8988T (cell line): Measurements from ENCODE around the gene SLC17A8.
"Not testable (repeated sequence)": the region's sequence is repeated elsewhere in the genome, so short reads cannot be mapped to it uniquely, and the experiment has no call there.

ENCODE experiments used
- DNase-seq: peaks from one replicate; pipeline ENCODE4 v3.0.0; 2011

The SLC17A8 gene

DNA sequence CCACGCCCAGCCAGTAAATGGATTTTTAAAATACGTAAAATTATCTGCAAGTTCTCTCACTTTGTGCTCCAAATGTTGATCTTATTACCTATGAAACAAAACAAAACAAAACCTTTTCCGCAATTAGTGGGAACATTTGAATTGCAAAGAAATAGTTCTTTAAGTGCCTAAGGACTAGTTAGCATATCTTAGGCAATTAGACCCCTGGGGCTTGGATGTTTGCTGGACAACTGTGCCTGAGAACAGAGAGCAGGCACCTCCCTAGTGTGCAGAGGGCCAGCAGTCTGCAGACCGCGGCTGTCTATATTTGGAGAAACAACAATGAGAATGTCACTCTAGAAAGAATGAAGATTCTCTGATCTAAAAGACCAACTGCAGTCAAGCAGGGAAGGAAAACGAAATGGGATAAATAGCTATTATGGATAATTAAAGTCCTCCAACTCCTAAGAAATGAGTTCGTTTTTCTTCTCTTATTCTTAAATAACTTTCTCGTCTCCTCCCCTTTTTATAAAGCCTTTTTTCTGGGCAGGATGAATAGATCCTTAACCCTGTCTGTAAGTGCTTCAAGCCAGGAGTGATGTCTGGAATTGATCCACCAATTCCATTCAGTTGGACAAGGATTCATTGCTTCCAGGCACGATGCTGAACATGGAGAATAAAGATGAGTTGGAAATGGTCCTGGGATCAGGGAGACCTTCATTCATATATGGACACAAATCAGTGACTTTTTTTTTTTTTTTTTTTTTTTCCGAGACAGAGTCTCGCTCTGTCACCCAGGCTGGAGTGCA, 16.2 kb downstream of the SLC17A8 start:
- DNase-seq, result no peak

DNA sequence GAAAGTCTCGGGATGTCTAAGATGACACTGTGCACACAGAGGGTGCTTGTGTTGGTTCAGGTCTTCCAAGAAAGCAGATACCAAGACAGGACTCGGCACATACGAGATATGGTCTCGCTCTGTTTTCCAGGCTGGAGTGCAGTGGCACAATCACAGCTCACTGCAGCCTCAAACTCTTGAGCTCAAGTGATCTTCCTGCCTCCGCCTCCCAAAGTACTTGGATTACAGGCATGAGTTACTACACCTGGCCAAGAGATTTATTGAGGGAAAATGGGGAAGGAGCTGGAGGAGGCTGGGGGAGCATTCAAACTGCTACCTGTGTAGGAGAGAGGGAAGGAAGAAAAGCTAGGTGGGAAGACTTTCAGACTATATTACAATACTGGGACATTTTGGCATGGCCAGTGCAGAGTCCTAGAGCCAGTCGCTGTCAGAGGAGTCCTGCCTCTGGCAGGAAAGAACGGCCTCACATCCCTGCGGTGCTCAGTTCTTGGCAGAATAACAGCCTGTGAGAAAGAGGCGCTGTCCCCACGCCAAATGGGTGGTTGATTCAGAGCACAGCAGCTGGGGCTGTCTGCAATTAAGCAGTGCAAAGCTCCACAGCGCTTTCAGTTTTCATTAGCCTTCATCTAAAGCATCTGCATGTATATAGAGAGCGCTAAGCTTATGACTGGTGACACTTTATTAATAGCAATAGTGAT, 18.3 kb downstream of the SLC17A8 start:
- DNase-seq, result no peak

DNA sequence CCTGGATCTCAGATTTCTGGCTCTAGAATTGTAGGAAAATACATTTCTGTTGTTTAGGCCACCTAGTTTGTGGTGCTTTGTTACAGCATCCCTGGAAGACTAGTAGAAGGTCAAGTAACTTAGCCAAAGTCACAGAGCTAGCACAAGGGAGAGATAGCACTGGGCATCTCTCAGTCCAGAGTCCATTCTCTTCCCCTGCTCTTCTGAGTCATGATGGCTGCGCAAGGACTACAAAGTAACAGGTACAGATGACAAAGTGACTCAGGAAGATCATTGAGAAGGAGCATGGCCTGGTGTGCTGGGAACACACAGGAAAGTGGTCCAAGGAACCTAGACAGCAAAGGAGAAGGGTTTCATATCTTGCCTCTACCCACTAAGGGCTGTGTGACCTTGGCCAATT, 19.3 kb downstream of the SLC17A8 start:
- no peak for DNase-seq

DNA sequence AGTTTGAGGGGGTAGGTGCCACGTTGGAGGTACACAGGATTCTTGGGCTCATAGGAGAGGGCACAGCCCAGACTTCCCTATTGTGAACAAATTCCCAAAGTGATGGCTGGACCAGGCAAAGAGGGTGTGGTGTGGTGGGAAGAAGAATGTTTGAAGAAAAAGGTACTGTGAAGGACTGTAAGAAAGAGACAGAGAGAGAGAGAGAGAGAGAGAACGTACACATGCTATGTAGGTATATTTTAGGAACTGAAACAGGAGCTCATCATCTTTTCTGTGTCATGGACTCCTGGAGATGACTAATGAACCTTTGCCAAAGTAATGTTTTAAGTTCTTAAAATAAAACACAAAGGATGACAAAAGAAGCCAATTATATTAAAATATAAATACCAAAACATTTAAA, 24.5 kb downstream of the SLC17A8 start:
- no peak for DNase-seq

DNA sequence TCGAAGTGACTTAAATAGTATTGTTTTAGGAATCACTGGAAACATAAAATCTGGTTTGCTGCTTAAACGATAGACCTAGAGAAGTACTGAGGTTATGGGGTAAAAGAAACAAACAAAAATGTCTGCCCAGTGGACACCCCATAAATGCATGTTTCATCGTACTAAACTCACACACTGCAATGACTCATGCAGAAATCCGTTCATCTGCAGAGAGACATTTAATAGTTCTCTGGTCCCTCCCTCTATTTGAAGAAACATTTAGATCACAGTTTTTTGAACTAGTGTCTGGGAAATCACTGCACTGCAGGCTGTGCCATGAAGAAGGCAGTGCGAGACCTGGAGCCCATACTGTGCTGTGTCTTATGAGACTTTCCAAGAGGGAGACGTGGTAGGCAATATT, 25.5 kb downstream of the SLC17A8 start:
- DNase-seq, result no peak

DNA sequence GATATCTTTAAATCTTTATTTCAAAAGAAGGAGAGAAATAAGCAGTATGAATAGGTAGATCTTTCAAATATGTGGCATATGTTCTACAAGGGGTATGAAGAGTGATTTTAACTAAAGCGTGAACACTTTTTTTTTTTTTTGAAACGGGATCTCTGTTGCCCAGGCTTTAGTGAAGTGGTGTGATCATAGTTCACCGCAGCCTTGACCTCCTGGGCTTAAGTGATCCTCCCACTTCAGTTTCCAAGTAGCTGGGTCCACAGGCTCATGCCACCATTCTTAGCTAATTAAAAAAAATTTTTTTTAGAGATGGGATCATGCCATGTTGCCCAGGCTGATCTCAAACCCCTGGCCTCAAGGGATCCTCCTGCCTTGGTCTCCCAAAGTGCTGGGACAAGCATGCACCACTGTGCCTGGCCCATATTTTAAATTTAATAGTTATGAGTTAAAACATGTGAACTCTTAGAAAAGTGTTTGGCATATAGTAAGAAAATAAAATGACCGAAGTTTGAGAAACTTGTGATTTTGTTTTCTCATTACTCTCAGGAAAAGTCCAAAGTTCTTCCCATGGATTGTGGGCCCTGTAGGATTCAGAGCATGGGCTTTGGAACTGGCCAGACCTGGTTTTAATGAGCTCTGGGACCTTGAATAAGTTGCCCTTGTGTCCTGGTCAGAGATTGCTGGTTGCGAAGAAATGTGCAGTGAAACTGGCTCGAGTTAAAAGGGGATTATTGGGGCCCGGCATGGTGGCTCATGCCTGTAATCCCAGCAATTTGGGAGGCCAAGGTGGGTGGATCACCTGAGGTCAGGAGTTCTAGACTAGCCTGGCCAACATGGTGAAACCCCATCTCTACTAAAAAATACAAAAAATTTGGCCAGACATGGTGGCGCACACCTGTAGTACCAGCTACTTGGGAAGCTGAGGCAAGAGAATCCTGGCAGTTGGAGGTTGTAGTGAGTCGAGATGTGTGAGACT, 27.0 kb downstream of the SLC17A8 start:
- no peak for DNase-seq

DNA sequence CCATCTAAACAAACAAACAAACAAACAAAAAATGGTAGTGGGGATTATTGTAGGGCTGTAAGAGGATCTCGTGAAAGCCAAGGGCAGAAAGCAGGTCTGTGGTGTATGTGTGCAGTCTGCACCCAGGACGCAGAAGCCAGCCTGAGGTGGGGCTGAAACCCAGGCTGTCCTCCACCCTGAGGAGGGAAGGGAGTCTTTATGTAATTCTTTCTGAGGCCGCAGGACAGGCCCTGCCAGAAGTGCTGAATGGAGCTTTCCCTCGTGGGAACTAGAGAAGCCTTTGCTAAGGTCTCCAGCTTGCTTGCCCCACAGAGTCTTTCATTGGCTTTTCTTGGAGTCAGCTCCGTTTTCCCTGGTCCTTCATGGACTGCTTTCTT, 27.7 kb downstream of the SLC17A8 start:
- no peak for DNase-seq

DNA sequence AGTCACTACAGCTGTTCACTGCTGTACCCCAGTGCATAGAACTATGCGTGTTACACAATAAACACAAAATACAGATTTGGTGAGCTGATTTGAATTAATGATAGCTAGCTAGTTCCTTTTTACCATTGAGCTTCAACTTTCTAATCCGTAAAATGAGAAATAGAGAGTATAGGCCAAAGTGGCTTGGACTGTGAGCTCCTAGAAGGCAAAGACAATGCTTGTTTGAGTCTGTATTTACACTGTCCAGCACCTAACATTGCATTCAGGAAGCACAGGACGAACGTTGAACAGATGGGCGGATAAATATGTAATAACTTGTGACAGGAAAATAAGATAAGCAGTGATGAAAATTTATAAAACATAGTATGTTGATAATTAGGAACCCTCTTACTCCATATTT, 31.5 kb downstream of the SLC17A8 start:
- DNase-seq, result no peak

DNA sequence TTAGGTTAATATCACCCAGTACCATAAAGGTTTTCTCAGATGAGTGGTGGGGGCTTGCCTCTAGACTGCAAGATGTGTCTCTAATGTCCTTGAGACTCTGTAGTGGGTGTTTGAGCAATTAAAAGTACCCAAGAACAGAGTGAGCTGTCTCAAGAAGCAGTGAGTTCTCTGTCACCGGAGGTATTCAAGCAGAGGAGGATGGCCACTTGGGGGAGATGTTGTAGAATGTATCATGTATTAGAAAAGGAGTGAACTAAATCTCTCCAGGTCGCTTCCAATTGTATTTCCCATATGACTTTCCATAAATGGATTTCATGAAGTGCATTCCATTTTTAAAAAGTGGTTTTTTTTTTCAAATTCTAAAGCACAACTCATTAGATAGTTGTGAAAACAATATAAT, 35.0 kb downstream of the SLC17A8 start:
- DNase-seq, result no peak

DNA sequence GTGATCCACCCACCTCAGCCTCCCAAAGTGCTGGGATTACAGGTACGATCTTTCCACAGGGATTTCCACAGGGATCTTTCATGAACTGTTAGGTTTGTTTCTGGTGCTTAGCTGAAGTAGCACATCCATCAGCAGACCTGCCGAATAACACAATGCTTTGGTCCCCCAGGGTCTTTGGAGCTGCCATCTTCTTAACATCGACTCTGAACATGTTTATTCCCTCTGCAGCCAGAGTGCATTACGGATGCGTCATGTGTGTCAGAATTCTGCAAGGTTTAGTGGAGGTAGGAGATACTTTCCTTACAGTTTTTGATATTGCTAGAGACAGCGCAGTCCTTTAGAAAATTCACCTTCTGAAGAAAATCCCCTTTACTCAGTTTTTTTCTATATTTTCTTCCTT, 36.3 kb downstream of the SLC17A8 start:
- no peak for DNase-seq

DNA sequence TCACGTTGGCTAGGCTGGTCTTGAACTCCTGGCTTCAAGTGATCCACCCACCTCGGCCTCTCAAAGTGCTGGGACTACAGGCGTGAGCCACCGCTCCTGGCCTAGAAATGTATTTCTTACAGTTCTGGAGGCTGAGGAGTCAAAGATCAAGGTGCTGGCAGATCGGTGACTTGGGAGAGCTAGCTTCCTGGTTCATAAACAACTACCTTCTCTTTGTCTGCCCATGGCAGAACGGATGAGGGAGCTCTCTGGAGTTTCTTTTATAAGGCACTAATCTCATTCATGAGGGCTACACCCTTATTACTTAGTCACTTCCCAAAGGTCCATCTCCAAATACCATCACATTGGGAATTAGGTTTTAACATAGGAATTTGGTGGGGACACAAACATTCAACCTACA, 38.9 kb downstream of the SLC17A8 start:
- no peak for DNase-seq

DNA sequence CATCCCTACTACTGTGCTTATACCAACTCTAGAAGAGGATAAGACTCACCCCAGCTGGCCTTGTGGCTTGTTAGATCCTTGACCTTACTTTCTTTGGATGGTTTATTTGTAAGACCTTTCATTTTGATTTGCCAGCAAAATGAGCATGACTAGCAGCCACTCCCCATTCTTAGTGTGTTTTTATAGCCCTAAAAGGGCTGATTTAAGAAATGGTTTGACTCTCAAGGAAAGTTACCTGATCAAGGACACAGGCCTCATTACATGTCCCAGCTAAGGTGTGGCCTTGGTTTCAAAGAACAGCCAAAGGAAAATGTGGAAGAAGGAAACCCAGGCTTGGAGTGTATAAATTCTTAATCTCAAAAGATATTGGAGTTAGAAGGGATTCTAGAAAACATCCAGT, 41.4 kb downstream of the SLC17A8 start:
- no peak for DNase-seq

DNA sequence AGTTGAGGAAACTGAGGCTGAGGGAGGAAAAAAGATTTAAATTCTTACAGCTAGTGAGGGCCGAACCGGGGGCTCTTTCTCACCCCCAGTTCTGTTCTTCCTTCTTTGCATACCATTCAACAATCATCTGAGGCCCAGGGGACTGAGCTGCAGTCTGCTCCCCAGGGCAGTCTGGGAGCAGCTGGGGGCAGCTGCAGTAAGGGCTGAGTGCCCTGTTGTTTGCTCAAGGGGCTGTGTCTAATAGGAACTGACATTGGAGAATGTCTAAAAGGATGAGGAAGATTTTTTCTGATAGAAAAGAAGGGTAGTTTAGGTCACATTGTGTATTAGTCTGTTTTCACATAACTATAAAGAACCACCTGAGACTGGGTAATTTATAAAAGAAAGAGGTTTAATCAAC, 42.2 kb downstream of the SLC17A8 start:
- no peak for DNase-seq

DNA sequence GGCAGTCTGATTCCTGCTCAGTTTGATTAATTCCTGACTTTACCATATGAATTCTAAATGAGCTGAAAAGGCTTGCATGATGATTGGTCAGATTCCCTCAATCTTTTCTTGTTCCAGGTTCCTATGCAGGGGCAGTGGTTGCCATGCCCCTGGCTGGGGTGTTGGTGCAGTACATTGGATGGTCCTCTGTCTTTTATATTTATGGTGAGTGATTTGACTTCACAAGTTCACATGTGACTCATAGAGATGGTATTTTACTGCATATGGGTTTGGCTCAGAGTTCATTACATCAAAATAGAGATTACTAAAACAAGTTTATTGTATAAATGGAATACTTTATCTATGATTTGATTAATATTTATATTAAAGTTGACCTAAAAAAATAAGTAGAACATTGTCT, 44.8 kb downstream of the SLC17A8 start:
- DNase-seq, result no peak

DNA sequence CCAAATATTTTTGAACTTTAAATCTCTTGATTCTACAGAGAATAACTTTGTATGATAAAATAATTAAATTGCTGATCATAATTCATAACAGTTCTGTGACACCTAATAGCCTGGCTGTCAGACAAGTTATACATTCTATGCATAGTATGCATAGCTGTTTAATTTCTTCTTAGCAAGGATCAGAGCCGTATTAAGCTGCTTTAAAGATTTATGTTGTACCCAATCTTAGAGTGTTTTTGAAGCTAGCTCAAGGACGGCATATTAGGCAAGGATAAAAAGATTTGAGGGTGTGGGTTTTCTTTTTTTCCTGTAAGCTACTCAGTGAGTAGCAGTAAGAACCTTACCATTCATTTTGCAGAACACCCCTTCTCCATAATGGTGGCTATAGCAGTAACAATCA, 45.9 kb downstream of the SLC17A8 start:
- no peak for DNase-seq

DNA sequence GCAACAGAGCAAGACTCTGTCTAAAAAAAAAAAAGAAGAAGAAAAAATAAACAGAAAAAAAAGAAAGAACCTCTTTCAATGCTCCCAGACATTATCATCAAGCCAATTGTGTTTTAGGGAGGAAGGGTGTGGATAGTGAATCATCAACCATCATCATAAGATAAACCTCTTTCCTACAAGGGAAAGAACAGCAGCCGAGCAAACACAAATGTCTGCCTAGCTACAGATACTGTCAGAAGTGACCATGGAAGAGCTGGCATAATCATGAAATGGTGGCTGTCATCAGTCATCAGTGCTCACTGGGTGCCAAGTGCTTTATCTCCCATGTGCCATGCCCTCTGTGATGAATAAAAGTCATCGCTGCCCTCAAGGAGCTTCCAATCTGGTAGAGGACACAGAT, 46.6 kb downstream of the SLC17A8 start:
- no peak for DNase-seq

DNA sequence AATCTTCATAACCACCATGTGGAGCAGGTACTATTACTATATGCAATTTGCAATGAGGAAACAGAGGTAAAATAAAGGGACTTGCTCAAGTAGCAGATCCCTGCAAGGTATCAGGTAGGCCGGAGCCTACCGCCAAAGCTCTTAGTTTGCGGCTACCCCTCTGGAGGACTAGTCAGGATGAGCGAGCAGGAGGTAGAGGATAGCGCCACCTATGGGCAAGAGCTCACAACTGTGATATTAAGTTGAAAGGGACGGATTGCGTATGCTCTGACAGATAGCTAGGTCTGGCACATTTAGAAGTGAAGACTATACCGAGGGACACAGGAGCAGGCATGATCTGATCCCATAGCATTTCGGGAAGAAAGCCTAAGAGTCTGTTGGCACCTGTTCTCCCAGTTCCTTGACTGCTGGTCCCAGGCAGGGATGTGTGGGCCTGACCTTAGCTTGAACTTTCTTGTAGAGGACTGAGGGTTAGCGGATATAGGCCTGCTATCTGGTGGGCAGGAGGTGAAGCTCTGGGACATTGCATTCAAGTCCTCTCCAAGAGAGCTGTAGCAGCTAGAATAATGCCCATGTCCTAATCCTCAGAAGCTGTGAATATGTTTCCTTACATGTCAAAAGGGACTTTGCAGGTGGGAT, 48.0 kb downstream of the SLC17A8 start:
- no peak for DNase-seq

DNA sequence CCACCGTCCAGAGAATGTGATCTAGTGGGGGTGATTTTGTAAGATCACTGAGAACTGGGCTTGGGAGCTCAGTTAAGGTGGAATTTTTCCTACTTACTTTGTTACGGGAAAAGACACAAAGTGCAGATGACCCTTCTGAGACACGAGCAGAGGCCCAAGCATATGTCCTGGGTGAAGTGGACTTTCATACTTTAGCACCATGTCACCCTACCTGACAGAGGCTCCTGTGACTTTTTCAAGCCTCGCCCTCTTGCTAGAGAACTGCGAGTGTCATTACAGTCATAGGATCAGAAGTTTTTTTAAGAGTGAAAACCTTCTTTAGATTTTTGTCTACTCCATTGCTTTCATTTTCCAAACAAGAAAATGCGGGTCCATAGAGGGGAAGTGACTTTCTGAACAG, 56.1 kb downstream of the SLC17A8 start:
- DNase-seq, result no peak

DNA sequence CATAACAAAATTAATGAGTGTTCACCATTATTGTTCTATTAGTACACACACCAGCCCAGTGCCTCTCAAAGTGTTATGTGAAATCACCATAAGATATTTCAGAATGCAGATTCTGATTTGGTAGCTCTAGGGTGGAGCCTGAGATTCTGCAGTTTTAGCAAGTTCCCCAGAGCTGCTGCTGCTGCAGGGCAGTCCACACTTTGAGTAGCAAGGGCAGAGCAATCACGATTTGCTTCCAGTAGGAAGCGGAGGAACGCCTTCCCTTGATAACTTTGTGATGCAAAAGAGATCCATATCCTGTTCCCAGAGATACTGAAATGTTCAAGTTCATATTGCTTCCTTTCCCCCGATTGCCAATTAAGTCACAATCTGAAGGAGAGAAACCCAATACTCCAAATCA, 57.9 kb downstream of the SLC17A8 start:
- no peak for DNase-seq

DNA sequence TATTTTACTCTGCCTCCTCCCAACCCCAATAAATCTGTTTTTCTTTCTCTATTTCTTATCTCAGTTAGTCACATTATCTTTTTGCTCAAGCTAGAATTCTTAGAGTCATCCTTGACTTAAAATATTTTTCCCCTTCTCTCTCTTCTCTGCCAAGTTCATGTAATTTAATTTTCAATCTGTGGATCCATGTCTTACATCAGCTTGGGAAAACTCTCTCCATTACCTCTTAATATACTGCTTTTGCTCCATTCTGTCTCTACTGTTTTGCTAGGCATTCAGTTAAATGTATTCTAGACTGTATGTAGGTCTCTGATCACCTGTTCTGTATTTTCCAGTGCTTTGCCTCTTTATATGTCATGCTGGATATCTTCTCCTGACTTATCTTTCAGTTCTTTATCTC, 65.8 kb downstream of the SLC17A8 start:
- DNase-seq, result no peak

DNA sequence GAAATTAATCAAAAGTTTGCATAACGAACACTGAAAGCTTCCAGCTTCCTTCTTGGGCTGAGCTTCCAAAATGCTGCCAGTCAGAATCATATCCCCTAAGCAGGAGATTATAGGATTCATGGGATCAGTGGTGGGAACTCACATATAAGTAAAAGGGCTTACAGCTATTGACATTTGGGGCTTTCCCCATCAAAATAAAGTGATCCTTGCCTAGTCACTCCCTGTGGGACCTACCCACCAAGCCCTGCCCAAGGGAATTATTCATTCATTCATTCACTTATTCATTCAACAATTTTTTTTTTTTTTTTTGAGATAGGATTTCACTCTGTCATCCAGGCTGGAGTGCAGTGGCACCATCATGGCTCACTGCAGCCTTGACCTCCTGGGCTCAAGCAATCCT, 69.3 kb downstream of the SLC17A8 start:
- no peak for DNase-seq

DNA sequence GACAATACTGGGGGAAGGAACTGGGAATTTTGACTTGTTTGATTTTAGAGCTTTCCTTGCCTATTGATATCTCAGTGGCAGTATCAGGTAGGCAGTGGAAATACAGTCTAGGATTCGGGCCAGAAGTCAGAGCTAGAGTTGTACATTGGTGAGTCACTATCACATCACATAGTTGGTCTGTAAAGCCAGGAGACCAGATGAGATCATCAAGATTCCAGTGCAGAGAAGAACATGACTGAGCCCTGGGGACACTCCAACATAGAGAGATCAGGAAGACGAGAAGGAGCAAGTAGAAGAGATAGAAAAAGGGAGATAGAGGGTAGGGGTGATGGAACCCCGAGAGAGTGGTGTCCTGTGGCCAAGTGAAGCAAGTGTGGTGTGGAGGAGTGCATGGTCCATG, 70.2 kb downstream of the SLC17A8 start:
- peak; percentile 49 for DNase-seq

DNA sequence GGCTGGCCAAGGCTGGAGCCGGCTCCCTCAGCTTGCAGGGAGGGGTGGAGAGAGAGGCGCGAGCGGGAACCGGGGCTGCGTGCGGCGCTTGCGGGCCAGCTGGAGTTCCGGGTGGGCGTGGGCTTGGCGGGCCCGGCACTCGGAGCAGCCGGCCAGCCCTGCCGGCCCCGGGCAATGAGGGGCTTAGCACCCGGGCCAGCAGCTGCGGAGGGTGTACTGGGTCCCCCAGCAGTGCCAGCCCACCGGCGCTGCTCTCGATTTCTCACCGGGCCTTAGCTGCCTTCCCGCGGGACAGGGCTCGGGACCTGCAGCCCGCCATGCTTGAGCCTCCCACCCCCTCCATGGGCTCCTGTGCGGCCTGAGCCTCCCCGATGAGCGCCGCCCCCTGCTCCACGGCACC, 73.4 kb downstream of the SLC17A8 start:
- not testable (repeated sequence) for DNase-seq
